GM18508 (cell line): Measurements from ENCODE around the gene IRF6.

Experiments
- ATAC-seq: cut with Tn5 transposase; IDR thresholded peaks from one replicate; pipeline ENCODE4 v1.9.1; 2021; ENCODE audit warnings: moderate number of reproducible peaks; ENCODE audit not compliant: insufficient read depth, unreplicated experiment

The IRF6 gene

DNA sequence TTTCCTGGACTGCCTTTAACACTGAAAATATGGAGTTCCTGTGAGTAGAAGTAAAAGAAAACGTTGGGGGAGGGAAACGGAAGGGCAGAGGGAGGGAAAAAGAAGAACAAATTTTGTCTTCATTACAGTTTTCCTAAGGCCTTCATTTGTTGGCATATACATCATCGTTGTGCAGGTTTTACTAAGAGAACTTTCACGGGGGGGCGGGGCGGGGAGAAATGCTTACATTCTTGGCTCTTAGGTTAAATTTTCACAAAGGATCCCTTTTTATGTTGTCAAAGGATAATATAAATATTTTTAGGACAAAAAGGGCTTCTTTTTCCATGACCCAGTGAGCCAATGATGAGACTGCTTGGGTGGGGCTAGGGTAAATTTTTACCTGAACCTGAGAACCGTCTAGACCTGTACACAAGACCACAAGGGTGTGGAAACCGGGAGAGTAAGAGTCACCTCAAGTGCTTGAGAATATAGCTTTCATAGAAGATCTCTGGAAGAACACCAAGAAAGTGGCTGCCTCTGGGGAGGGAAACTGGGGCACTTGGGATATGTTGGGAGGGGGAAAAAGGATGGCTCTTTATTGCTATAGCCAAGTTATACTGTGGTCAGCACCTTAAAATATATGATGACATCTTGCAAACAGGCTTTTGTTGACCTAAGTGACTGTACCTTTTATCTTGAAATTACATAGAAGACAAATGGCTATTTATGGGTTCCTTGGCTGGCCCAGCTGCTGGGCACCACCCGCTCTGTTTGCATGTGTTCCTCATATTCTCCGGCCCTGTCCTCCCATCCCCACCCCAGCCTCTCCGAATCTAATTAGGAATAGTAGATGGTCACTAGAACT lies 19.9 kb upstream of the IRF6 start:
- ATAC-seq: no peak

DNA sequence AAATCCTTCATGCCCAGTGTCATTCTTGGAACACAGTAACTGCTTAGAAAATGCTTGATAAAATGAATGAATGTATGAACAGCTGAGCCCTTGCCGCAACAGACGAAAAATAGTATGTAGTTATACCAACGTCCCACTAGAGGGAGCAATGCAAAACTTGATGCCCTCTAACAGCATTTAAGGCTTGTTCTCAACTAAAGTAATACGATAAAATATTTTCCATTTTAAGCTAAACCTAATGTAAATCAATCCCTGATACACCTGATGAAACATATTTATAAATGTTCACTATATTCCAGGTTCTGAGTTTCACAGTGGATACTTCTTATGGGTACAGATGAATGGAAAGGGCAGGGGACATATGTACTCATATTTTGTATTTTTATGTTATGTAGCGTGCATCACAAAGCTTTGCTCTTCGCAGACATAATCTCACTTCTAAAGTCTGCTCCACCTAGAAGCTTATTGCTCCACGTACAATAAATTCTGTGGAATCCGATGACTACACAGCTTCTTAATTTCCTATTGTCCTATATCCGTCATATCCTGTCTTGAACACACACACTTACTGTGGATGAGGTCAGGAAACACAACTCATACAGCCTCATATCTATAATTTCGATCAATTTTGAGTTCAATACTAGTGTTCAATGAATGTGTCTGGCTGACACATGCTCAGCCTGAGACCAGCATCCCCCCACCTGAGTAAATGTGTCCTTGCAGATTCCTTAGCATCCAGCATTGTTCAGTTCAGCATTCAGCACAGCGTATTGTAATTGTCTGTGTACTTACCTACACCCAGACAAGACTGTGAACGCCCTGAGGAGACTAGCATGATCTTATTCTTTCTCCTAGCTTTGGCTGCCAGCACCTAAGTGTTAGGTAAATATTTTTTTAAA lies 17.4 kb upstream of the IRF6 start:
- ATAC-seq: peak; percentile 39

DNA sequence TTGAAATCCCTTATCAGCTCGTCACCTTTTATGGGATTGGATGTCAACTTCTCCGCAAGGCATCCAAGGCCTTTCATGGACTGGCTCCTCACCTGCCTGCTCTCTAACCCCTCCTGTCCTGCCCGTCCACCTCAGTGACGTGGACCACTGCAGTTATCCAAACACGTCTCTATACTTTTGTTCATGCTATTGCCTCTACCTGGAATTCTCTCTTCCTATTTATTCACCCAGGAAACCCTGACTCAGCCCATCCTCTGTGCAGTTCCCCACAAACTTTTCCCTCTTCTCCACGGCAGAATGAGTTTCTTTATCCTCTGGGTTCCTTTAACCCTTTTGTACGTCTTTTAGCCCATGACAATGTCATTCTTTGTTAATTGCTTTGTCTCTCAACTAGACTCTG lies 16.8 kb upstream of the IRF6 start:
- ATAC-seq: no peak

DNA sequence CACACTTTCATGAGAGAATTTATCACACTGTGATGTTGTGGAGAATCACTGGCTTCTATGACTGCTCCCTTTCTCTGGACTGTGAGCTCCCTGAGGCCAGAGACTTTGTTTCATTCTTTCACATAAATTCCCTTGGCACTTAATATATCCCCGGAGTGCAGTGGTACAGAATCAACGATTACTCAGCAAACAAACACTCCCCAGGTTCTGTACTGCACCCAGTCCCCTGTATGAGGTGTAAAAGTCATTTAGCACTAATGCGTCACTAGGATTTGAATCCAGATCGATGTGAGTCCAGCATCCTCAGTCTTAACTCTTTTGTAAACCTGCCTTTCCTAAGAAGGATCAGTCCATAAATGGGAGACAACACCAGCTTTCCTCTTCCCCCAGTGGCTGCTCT lies 15.0 kb upstream of the IRF6 start:
- ATAC-seq: no peak

DNA sequence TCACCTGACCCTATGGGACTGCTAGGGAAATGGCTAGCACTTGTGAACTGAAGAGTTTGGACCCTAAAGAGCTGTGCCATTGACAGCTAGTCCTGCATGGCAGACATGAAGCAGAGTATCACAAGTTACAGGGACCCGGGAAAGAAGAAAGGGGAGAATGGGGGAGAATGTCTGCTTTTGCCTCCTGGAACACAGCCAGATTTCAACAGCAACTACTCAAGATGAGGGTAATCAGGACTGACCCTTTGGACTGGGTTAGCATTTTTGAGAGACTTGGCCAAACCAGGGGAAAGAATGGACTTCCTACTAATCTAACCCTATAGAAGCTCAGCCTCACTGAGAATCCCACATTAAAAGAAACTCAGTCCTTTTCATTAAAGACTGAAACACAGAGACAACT lies 13.1 kb upstream of the IRF6 start:
- ATAC-seq: no peak

DNA sequence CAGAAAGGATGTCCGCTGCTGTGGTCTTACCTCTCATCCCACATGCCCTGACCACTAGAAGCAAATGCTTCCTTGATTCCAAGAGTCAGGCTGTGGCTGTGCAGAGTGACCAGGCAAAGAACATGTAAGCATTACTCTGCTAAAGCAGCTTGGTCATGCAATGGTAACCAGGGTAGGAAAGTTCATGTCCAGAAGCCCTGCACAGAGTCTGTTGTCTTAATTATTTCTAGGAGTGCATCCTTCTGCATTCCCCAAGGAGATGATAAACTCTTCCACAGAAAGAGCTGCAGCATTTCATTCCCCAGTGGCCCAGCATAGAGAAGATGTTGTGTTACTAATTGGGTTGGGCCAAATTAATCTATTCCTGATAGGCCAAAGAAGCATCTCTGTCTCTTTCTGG lies 11.7 kb upstream of the IRF6 start:
- no peak for ATAC-seq

DNA sequence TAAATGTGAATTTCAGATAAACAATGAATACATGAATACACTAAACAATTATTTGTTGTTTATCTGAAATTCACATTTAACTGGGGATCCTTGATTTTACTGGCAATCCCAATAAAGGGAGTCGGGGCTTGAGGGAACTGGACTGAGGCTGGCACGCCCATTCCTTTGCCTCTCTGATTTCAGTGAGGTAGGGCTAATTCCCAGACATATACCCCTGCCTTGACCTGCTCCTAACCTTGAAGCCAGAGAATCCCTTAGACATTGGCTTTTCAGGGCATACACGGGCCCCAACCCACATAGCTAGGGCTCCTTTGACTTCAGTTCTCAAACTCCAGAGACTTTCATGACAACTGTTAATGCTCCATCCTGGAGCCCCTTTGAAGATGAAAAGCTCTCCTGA lies 11.0 kb upstream of the IRF6 start:
- ATAC-seq: no peak

DNA sequence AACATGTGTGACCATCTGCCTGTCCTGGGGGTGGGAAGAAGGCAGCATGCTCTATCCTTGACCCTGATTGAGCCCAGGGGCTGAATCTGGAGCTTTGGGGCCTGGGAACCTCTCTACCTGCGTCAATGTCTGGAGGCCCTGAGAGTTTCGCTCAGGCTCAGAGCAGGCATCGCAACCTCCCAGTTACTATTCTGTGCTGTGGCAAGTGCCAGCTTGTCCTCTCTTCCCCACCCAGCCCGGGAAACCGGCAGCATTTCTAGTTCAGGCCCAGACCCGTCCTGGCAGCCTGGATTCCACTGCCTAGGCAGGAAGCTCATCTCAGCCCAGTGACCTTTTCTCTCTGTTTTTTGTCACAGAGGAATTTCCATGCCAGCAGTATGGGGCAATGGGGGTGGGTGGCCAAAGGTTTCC lies 10.0 kb upstream of the IRF6 start:
- ATAC-seq: no peak

DNA sequence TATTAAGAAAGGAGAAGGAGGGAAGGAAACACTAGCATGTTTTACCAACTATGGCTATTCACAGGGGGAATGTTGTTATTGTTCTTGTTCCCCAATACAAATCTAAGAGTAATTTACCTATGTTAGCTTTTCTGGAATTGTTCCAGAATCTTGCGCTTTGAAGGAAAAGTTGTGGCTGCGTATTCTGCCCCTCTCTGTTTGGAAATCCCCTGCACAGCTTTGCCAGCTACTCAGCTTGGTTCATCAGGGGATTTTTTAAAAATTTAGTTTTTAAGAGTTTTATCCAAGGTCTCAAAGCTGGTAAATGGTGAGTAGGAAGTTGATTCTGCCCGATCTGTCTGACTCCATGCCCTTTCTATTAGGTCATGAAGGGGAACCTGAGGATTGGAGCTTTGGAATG lies 9.5 kb upstream of the IRF6 start:
- ATAC-seq: no peak

DNA sequence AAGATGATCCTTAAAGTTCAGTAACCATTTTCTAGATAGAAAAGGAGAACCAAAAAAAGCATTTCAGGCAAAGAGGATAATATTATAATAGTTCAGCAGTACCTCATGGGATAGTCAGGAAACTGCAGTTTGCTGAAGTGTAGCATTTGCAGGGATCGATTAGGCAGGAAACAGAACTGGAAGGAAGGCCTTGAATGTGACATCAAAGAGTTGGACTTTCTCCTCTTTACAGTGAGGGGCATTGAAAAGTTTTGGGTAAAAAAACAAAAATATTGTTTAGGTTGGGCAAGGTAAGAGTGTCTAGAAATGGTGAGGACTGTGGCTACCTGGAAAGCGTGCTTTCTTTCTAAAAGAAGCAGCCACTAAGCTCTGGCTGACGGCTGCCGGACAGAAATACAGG lies 8.0 kb upstream of the IRF6 start:
- ATAC-seq: no peak

DNA sequence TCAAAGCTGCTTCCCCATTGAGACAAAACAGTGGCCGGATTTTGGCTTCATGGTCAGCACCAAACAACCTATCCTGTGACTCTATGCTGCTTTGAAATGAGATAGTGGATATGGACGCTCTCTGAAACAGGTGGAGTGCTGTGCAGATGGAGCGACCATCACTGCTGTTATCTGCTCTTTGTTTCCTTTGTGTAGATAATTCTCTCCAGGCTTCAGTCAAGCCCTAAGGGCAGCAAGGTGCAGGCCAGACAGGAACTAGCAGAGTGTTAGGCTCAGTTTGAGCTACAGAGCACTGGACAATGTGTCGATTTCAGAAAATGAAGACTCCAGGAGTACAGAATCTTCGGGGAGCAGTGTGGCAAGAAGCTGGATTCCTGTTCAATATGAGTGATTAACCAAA lies 4.8 kb upstream of the IRF6 start:
- ATAC-seq: no peak

DNA sequence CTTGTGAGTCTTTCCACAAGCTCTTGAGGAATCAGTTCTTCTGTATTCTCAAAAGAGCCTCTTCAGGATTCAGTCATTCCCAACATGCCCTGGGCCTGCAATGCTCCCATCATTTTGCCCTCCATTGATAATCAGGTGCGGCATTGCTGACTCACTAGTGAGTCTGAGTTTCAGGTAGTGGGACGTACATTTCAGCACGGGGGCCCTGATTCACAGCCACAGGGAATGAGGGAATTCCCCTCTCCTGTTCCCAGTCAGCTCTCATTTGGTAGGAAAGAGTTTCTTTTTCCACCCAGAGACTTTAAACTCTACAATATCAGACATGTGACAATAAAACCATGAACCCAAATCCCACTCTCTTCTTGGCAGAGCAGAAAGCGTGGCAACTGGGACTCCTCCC lies 3.7 kb upstream of the IRF6 start:
- no peak for ATAC-seq

DNA sequence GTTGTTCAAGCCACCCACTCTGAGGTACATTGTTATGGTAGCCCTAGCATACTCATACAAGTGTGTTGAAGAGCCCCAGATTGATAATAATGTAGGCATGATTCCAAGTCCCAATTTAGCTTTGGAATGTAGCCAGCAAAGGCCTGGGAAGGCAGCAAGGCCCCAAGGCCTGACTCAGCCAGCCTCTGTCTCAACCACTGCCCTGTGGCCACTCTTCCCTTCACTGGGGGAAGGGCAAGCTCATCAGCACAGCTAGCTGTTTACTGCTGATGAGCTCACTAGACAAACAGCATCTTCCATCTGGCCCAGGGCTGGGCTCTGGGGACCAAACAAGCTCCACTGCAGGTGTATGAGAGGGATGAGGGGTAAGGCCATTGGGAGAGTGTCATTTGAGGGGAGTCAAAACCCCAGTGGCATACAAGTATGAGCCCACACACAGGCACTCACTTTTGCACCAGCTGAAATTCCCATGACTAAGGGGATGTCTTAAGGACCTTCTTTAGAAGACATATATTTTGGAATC lies 2.2 kb upstream of the IRF6 start:
- ATAC-seq: no peak

DNA sequence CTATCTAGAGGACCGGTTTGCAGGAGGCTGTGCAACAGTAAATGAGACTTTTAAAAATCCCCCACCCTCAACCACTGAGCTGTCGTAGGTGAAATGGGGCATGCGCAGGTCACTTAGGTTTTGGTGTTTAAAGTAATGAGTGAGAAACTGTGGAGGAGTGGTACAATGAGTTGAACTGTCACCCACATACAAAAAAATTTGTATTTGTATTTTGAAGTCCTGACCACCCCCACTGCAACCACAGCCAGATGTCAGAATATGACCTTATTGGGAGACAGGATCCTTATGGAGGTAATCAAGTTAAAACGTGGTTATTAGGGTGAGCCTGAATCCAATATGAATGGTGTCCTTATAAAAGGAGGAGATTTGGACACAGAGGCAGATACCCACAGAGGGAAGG lies 1.6 kb upstream of the IRF6 start:
- ATAC-seq: no peak

DNA sequence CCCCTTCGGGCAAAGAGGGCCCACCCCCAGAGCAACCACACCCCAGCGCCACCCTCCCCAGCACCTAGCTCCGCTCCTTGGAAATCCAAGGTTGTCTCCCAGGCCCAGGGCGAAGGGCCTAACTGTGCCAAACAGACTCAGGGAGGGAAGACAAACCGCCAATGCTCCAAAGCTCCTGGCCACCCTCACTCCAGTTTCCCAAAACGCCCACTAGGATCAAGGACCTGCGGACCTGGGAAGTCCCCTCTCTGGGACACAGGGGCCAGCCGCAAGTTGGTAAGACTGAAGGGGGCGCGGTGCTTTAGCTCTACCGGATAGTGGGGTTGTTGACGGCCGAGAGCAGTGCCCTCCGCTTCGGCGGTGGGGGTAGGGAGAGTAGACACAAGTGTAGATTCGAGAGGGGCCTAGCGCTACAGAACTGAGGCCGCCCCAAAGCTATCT lies 581 bp downstream of the IRF6 start:
- no peak for ATAC-seq

DNA sequence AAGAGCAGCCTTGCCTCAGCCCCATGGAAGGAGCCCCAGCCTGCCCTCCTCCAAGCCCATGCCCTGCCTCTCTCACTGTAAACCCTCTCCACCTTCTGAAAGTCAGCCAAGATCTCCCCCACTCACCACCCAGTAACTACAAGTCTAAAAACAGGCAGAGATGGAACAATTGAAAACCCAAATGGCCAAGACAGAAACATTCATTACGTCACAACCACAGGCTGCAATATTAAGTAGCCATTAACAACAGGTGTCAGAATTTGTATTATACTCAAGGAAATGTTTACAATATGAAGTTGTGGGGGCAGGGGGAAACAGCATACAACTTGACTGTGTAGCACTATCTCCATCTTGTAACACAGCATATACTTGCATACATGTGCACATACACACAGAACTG lies 2.4 kb downstream of the IRF6 start:
- ATAC-seq: no peak

DNA sequence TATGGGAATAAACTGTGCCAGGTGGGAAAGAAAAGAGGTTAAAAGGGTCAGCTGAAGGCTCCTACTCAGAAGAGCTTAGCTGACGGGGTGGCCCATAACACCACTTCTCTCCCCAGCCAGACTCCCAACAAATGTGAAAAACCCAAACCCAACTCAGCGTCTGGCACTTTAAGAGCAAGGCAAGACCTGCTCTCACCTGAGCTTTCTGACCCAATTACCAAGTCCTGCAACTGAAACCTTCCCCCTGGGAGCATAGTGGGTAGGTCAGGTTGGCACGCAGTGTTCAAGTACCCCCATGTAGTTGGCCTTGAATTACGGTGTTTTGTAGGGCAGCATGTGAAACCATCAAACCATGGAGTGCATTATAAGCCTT lies 3.2 kb downstream of the IRF6 start:
- ATAC-seq: no peak

DNA sequence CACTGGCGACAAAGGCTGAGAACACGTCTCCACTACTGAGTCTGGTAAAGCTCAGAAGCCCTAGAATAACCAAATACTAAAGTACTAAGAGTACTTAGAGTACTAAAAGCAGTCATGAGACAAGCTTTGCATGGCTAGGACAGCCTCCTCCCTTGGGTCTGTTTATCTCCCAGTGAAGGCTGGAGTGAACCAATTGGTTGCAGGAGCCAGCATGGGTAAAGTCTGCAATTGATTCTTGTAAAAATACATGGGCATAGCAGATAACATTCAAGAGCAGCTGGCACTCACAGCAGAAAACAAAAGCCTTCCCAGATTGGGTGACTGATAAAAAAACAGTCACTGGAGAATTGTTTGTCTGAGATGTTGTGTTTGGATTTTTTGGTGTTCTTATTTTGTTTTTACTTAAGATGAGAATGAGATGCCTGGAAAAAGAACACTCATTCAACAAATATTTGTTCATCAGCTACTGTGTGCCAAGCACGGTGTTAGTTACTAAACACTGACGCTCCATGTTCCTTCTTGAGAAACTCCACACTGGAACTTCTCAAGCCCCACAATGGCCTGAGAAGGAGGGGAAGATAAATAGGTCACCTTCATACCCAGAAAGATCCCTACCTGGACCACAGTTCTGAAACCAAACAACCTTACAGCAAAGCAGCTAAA lies 3.7 kb downstream of the IRF6 start:
- ATAC-seq: no peak

DNA sequence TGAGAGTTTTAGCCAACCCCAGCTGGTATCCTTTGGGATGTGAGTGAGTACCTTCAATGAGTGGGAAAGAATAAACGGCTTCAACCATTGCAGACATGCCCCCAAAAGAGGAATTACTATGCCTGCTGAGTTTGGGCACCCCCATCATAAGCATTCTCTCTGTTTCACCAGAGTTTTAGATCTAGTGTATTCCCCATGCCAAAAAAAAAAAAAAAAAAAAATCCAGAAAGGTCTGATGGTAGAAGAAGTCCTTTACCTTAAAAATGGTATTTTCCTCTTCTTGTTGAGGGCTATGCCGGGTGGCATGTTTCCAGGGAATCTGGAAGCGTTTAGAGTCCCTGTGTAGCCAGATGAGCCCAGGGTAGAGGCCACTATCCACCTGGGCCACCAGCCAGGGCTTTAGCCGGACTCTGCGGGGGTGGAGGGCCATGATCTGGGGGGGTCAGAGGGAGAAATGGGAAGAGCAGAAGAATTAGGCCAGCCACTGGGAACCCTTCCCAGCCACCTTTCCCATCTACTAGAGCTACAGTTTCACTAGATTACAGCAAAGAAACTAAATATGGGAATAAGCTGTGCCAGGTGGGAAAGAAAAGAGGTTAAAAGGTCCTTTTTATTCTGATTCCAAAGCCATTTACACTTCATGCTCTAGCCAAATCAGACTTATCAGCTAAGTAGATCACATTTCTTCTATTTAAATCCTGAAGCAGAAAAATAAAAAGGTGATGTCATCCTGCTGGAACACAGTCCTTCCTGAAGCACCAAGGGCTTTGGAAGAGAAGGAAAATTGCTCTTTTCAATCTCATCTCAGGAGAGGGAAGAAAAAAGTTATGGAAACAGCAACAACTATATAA lies 4.7 kb downstream of the IRF6 start:
- ATAC-seq: no peak
